Transverse colon (tissue), 4 donors: ENCODE measurements around the gene SPINT3. TPM values are rescaled to one million over a fixed set of nuclear protein-coding genes. Genes with fewer than 3 reads are reported as not detected.

ENCODE experiments used
- DNase-seq: peaks from one replicate; pipeline ENCODE4 v3.0.0-alpha.2; 2019
- H3K27ac ChIP-seq, 4 donors: fragments of 200-600 bp; sonication (generic); 2 replicates each; pipeline ENCODE4 v1.5.1; 2016 to 2018; ENCODE audit warnings: inconsistent platforms in 4 of 4
- H3K27me3 ChIP-seq: fragments of 200-600 bp; sonication (generic); 2 replicates; pipeline ENCODE4 v1.5.1; 2017; ENCODE audit warnings: inconsistent platforms
- H3K36me3 ChIP-seq, 4 donors: fragments of 200-600 bp; sonication (generic); 2 replicates each; pipeline ENCODE4 v1.5.1; 2017 to 2019; ENCODE audit warnings: inconsistent platforms in 4 of 4
- H3K4me1 ChIP-seq, 4 donors: fragments of 200-600 bp; sonication (generic); 2 replicates each; pipeline ENCODE4 v1.5.1; 2017 to 2020; ENCODE audit warnings: inconsistent platforms in 4 of 4
- H3K4me3 ChIP-seq, 4 donors: fragments of 200-600 bp; sonication (generic); 1 replicate in 1 of 4; 2 replicates in 3 of 4; pipeline versions ENCODE4 v1.5.1 to v1.6.1; 2017 to 2019; ENCODE audit warnings: inconsistent platforms in 4 of 4
- H3K9me3 ChIP-seq, 2 donors: fragments of 200-600 bp; sonication (generic); 2 replicates each; pipeline ENCODE4 v1.5.1; 2017 to 2019; ENCODE audit warnings: inconsistent platforms in 2 of 2
- EP300 ChIP-seq: sonication (generic); formaldehyde crosslinking; IDR thresholded peaks from one replicate; pipeline ENCODE4 v1.6.1; 2017; ENCODE audit warnings: antibody characterized with exemption, low read depth
- POLR2A ChIP-seq: fragments of 450-650 bp; IDR thresholded peaks from one replicate; pipeline ENCODE4 v1.6.1; 2016; ENCODE audit warnings: antibody characterized with exemption, mild to moderate bottlenecking, moderate library complexity
- POLR2AphosphoS5 ChIP-seq, 3 donors: sonication (generic); formaldehyde crosslinking; IDR thresholded peaks; one replicate each; pipeline ENCODE4 v1.6.1; 2016; ENCODE audit warnings: antibody characterized with exemption in 3 of 3
- WGBS, 2 donors: methylation state at CpG; one replicate each; pipeline ENCODE4 v1.1.5; 2018; ENCODE audit warnings: low coverage in 1 of 2; 5-methylcytosine and 5-hydroxymethylcytosine counted together
- in situ Hi-C, 4 donors: fragments of 200-750 bp; cut with MboI; loops; one replicate each; pipeline versions ENCODE4 v1.15.0 to v1.15.1; 2017; ENCODE audit warnings: low sequenced_read_pairs in 3 of 4, low pct_ligation_motif_present in 1 of 4, low pct_unique_long_range_greater_than_20kb in 1 of 4
- intact Hi-C: fragments of 100-400 bp; cut with DNase I; formaldehyde crosslinking; loops from one replicate; pipeline ENCODE4 v1.15.1; 2023; ENCODE audit warnings: low total_unique reads
- total RNA-seq, 4 donors: library from RNA; depleted of rRNA; stranded (reverse); fragments of >200 nt; gene quantifications; one replicate each; pipeline ENCODE4 v1.1.0, GENCODE V29; 2016
- TF ChIP-seq, protein P1 (sequence below), 5 experiments: fragments of 200-600 bp in 3 of 5; fragments of 450-650 bp in 2 of 5; sonication (generic) in 3 of 5; IDR thresholded peaks; 1 replicate in 2 of 5; 2 replicates in 3 of 5; pipeline ENCODE4 v1.5.1; 2016 to 2017; ENCODE audit warnings: antibody characterized with exemption in 5 of 5, inconsistent platforms in 3 of 5, mild to moderate bottlenecking in 2 of 5, moderate library complexity in 1 of 5

The SPINT3 gene
- total RNA-seq, 4 donors from 2014 or later: not detected

DNA sequence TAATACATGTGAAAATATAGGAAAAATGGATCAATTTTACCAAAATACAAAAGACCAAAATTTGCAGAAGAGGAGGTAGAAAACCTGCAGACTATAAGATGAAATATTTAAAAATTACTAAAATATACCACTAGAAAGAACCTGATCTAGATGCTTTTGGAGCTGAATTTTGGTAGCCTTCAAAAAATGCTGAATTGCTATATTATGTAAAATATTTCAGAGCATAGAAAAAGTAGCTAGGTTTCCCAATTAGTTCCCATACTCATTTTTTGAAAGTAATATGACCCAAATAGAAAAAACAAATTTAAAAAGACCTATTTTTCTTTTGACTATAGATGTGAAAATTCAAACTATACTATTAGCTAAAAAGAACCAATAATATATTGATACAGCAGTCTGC is 35.3 kb upstream of the SPINT3 start:
- Histone ChIP-seq H3K27me3 (no peaks in the 10 kb centered on the region), H3K4me3 (no peak overlapping the region), H3K36me3 (no peaks in the 10 kb centered on the region), H3K27ac (no peak overlapping the region), H3K4me1 (peaks cover 0 to 6% (median 0%) of the 10 kb centered on the region in 4 donors), H3K9me3 (no peaks in the 10 kb centered on the region)
- no peak for DNase-seq
- intact Hi-C loops: no loop called here
- no peak for TF ChIP-seq POLR2A
- TF ChIP-seq, protein P1, sequence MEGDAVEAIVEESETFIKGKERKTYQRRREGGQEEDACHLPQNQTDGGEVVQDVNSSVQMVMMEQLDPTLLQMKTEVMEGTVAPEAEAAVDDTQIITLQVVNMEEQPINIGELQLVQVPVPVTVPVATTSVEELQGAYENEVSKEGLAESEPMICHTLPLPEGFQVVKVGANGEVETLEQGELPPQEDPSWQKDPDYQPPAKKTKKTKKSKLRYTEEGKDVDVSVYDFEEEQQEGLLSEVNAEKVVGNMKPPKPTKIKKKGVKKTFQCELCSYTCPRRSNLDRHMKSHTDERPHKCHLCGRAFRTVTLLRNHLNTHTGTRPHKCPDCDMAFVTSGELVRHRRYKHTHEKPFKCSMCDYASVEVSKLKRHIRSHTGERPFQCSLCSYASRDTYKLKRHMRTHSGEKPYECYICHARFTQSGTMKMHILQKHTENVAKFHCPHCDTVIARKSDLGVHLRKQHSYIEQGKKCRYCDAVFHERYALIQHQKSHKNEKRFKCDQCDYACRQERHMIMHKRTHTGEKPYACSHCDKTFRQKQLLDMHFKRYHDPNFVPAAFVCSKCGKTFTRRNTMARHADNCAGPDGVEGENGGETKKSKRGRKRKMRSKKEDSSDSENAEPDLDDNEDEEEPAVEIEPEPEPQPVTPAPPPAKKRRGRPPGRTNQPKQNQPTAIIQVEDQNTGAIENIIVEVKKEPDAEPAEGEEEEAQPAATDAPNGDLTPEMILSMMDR (IDR thresholded peaks at IDR 0.05): no peak
- no peak for TF ChIP-seq EP300
- TF ChIP-seq POLR2AphosphoS5 (IDR thresholded peaks at IDR 0.05): no peak
- in situ Hi-C loops: no loop called here

DNA sequence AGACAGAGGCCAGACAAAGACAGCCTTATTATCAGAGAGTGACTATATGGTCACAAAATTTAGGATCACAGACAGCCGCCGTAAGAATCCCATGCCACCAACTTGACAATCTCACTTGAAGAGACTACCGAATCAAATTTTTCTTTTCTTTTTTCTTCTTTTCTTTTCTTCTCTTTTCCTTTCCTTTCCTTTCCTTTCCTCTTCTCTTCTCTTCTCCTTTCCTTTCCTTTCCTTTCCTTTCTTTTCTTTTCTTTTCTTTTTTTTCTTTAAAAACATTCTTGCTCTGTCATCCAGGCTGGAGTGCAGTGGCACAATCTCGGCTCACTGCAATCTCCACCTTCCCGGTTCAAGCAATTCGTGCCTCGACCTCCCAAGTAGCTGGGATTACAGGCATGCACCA is 33.0 kb upstream of the SPINT3 start:
- TF ChIP-seq, protein P1 (IDR thresholded peaks at IDR 0.05): no peak
- TF ChIP-seq EP300 (no peak), POLR2AphosphoS5 (IDR thresholded peaks at IDR 0.05) (no peak), POLR2A (no peak)
- no peak overlapping the region for H3K4me3 ChIP-seq
- no peaks in the 10 kb centered on the region for H3K9me3 ChIP-seq
- no peaks in the 10 kb centered on the region for H3K27me3 ChIP-seq
- no peak for DNase-seq
- no peaks in the 10 kb centered on the region for H3K36me3 ChIP-seq
- in situ Hi-C loops (loop anchor here in 2 of 4 donors (25.0 kb wide), 1 partner anchor 214 kb away; no protein-coding TSS in a partner anchor), intact Hi-C loops (loop anchor here (10.0 kb wide), 1 partner anchor 226 kb away; no protein-coding TSS in a partner anchor)
- 86 to 90% methylated on average over 7 of the region's 7 CpGs for WGBS, 2 donors
- H3K27ac ChIP-seq: no peak overlapping the region
- H3K4me1 ChIP-seq: peaks cover 0 to 6% (median 0%) of the 10 kb centered on the region in 4 donors

DNA sequence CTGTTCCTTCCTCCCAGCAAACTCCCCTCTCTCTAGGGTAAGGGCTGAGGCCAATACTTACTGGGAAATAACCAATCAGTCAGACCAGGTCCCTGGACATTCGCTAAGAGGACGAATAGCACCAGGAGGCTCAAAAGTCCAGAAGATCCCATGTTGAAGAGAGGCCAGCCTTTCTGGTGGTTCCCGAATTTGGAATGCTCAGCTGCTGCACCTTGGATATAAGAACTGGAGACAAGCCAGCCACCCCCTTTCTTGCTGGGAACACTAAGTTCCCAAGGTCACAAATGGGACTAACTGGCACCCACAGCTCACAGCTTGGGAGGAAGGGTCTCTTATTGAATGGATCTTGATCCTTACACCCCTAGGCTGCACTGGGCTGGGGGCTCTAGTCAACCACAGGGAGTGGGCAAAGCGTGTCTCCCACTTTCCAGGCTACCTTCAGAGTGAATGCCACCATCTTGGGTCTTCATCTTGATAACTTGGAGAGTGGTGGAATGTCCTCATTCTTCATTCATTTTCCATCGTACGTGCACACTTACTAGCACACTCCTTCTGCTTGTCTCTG is 31.9 kb upstream of the SPINT3 start, which contains the start of gene EPPIN:
EPPIN (minus strand) TSS at position 196 of the 565 bp plus-strand sequence; CDS start at position 152, 44 bp downstream.
- Histone ChIP-seq H3K4me1 (peaks cover 0 to 4% (median 0%) of the 10 kb centered on the region in 4 donors), H3K27me3 (no peaks in the 10 kb centered on the region), H3K36me3 (no peaks in the 10 kb centered on the region), H3K9me3 (no peaks in the 10 kb centered on the region), H3K4me3 (no peak within 1 kb of the TSS), H3K27ac (no peak within 1 kb of the TSS)
- intact Hi-C loops (loop anchor here (10.0 kb wide), 1 partner anchor 228 kb away; no protein-coding TSS in a partner anchor), in situ Hi-C loops (loop anchor here in 2 of 4 donors (25.0 kb wide), 1 partner anchor 215 kb away; no protein-coding TSS in a partner anchor)
- TF ChIP-seq EP300 (no peak), POLR2A (no peak), POLR2AphosphoS5 (IDR thresholded peaks at IDR 0.05) (no peak)
- TF ChIP-seq, protein P1 (IDR thresholded peaks at IDR 0.05): no peak
- DNase-seq: no peak
- 78 to 92% methylated on average over 2 to 6 of the region's 6 CpGs for WGBS, 2 donors

DNA sequence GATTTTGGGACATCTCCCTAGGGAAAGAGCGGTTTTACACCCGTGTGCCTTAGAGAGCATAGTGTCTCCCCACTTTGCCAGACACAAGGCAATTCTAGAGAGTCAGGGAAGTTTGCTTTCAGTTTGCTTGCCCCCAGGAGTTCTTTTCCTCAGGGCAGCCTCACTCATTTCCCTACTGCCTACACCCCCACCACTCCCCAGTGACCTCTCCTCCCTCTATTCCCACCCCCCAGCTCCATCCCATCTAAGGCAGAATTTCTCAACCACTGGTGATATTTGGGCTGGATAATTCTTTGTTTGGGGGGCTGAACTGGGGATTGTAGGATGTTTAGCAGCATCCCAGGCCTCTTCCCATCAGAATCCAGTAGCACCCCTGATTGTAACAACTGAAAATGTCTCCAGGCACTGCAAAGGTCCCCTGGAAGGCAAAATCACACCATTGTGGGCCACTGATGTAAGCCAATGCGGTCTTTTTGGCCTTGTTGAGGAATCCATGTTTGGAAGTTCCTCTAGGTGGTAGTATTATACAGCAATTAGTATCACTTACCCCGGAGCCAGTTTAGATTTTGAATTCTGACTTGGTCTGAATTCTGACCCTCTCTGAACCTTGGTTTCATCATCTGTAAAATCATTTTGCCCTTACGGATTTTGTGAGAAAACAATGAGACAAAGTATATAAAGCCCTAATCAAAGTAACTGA is 30.5 kb upstream of the SPINT3 start:
- no peaks in the 10 kb centered on the region for H3K4me1 ChIP-seq
- no peaks in the 10 kb centered on the region for H3K36me3 ChIP-seq
- TF ChIP-seq, protein P1 (IDR thresholded peaks at IDR 0.05): peak; percentile 21 to 51 (median 29)
- no peak for TF ChIP-seq EP300
- intact Hi-C loops: loop anchor here (10.0 kb wide), 1 partner anchor 229 kb away; no protein-coding TSS in a partner anchor
- WGBS, 2 donors: 10 to 21% methylated on average over 3 to 5 of the region's 5 CpGs
- in situ Hi-C loops: loop anchor here in 2 of 4 donors (25.0 kb wide), 1 partner anchor 216 kb away; no protein-coding TSS in a partner anchor
- H3K9me3 ChIP-seq: no peaks in the 10 kb centered on the region
- no peaks in the 10 kb centered on the region for H3K27me3 ChIP-seq
- H3K4me3 ChIP-seq: no peak overlapping the region
- H3K27ac ChIP-seq: no peak overlapping the region
- no peak for DNase-seq
